GM18909 (cell line): ENCODE data around the gene NUS1.
"Not testable (repeated sequence)": the region's sequence is repeated elsewhere in the genome, so short reads cannot be mapped to it uniquely, and the experiment has no call there.

Experiments used
- ATAC-seq: cut with Tn5 transposase; IDR thresholded peaks from one replicate; pipeline ENCODE4 v1.9.1; 2021; ENCODE audit warnings: mild to moderate bottlenecking; ENCODE audit not compliant: unreplicated experiment, poor library complexity

NUS1 gene

GRCh38 chr6:117674991-117675657 is at the start of gene NUS1:
NUS1 (plus strand) TSS chr6:117675469; CDS start chr6:117675671, 202 bp downstream.
- peak; percentile 97 for ATAC-seq

- no peak for ATAC-seq
These were observed 47.7 kb upstream of the NUS1 start for GRCh38 chr6:117627533-117627932.

GRCh38 chr6:117629119-117629660 is 46.1 kb upstream of the NUS1 start:
- no peak for ATAC-seq

GRCh38 chr6:117637770-117638169 is 37.5 kb upstream of the NUS1 start:
- no peak for ATAC-seq

- no peak for ATAC-seq
These were observed 32.3 kb upstream of the NUS1 start for GRCh38 chr6:117642976-117643375.

GRCh38 chr6:117651984-117652383 is 23.3 kb upstream of the NUS1 start:
- ATAC-seq: not testable (repeated sequence)

GRCh38 chr6:117653949-117654348 is 21.3 kb upstream of the NUS1 start:
- no peak for ATAC-seq

- ATAC-seq: no peak
These were observed 19.9 kb upstream of the NUS1 start for GRCh38 chr6:117655380-117655779.

- no peak for ATAC-seq
These were observed 8.4 kb upstream of the NUS1 start for GRCh38 chr6:117666881-117667280.

GRCh38 chr6:117668736-117669135 is 6.5 kb upstream of the NUS1 start:
- no peak for ATAC-seq

GRCh38 chr6:117674503-117674902 is 766 bp upstream of the NUS1 start:
- no peak for ATAC-seq

GRCh38 chr6:117675658-117676301 is 511 bp downstream of the NUS1 start:
- ATAC-seq: peak; percentile 29

GRCh38 chr6:117676577-117677218 is 1.4 kb downstream of the NUS1 start:
- ATAC-seq: no peak

- ATAC-seq: no peak
These were observed 2.4 kb downstream of the NUS1 start for GRCh38 chr6:117677553-117678141.

- ATAC-seq: no peak
These were observed 6.0 kb downstream of the NUS1 start for GRCh38 chr6:117681162-117681741.

GRCh38 chr6:117684749-117685148 is 9.5 kb downstream of the NUS1 start:
- ATAC-seq: no peak

GRCh38 chr6:117685359-117685758 is 10.1 kb downstream of the NUS1 start:
- ATAC-seq: no peak

GRCh38 chr6:117687021-117687648 is 11.9 kb downstream of the NUS1 start:
- ATAC-seq: no peak

GRCh38 chr6:117689584-117689983 is 14.3 kb downstream of the NUS1 start:
- ATAC-seq: not testable (repeated sequence)

GRCh38 chr6:117706504-117706903 is 31.2 kb downstream of the NUS1 start:
- ATAC-seq: no peak
